Endothelial cell of umbilical vein (primary cell): ENCODE data around the gene RBM44.

ENCODE experiments used
- CTCF ChIP-seq, 2 donors: IDR thresholded peaks; 1 replicate in 1 of 2; 2 replicates in 1 of 2; pipeline ENCODE4 v1.5.1; 2011; ENCODE audit warnings: low read length in 2 of 2, mild to moderate bottlenecking in 2 of 2, moderate library complexity in 2 of 2, control low read depth in 1 of 2, inconsistent platforms in 1 of 2, low read depth in 1 of 2; ENCODE audit not compliant: insufficient read depth in 1 of 2; ENCODE audit errors: extremely low read depth in 1 of 2
- POLR2A ChIP-seq: IDR thresholded peaks from 2 replicates; pipeline ENCODE4 v1.6.1; 2012; ENCODE audit warnings: low read depth, mild to moderate bottlenecking, control low read depth, low read length

DNA sequence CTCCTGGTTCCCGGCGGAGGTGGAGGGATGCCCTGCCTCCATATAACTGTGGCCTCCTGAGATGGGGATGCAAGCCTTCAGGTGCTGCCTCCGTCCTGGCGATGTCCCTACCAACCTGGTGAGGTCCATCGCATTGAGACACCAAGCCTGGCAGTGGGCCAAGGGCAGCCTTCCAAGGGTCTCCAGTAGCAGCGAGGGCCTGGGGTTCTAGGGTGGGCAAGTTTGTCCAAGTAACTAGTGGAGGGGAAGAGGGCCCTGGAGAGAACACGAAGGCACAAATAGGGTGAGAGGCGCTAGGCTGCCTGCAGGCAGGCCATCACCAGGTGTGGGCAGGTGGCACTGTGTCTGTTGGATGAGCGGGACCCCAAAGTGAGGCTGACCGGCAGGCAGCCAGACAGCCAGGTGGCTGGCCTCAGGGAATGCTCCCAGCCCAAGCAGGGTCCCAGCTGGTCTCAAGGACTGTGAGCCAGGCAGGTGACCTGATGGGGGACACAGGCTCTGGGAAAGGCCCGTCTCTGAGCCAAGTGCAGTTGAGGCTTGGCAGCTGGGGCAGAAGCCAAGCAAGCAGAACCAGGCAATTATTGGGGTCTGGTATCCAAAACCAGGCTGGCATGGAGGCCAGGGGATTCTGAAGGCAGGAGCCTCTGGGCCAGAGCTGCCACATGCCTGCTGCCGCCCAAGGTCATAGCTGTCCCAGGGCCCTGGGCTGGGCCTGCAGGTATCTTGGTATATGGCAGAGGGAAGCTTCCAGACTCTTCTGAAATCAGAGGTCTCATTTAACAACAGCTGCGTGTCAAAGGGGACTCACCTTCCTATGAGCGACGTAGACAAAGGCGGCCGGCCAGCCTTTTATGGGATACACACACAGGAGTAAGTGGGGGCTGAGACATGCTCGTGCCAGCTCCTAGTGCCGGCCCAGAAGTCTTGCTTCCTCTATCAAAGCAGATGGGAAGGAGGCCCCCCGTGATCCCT, 84.2 kb downstream of the RBM44 start:
- TF ChIP-seq CTCF (IDR thresholded peaks at IDR 0.05; ENCODE audit: extremely low read depth in 1 of 2, insufficient read depth in 1 of 2, low read depth in 1 of 2, low read length in 2 of 2) = no peak
- no peak for TF ChIP-seq POLR2A
